HUES6 (cell line): ENCODE results near the gene FRMPD4.

Source experiments
- H3K27ac ChIP-seq: 2 replicates; pipeline ENCODE4 v1.7.0; 2013; ENCODE audit warnings: low read depth, mild to moderate bottlenecking, low read length, inconsistent platforms
- H3K27me3 ChIP-seq: 2 replicates; pipeline ENCODE4 v1.6.1; 2013; ENCODE audit warnings: low read length; ENCODE audit not compliant: control insufficient read depth, insufficient read depth
- H3K36me3 ChIP-seq: 2 replicates; pipeline ENCODE4 v1.6.1; 2013; ENCODE audit warnings: low read length; ENCODE audit not compliant: control insufficient read depth, insufficient read depth
- H3K4me1 ChIP-seq: 2 replicates; pipeline ENCODE4 v1.6.1; 2013; ENCODE audit warnings: low read length; ENCODE audit not compliant: control insufficient read depth, insufficient read depth
- H3K4me3 ChIP-seq: 2 replicates; pipeline ENCODE4 v1.5.1; 2013; ENCODE audit warnings: low read depth, low read length
- H3K9ac ChIP-seq: one replicate; pipeline ENCODE4 v1.6.1; 2013; ENCODE audit warnings: mild to moderate bottlenecking, low read length
- H3K9me3 ChIP-seq: 2 replicates; pipeline ENCODE4 v1.6.1; 2013; ENCODE audit warnings: low read depth, low read length; ENCODE audit not compliant: control insufficient read depth, insufficient read depth

Gene FRMPD4

GRCh38 chrX:12768491-12768890 is 630.2 kb downstream of the FRMPD4 start:
- H3K9me3 ChIP-seq = no peaks in the 10 kb centered on the region
- no peak overlapping the region for H3K9ac ChIP-seq
- H3K27me3 ChIP-seq = peaks cover 9% of the 10 kb centered on the region
- H3K27ac ChIP-seq = no peak overlapping the region
- no peaks in the 10 kb centered on the region for H3K4me1 ChIP-seq
- H3K36me3 ChIP-seq = no peaks in the 10 kb centered on the region
- no peak overlapping the region for H3K4me3 ChIP-seq

GRCh38 chrX:12770440-12770839 is 632.2 kb downstream of the FRMPD4 start:
- no peaks in the 10 kb centered on the region for H3K9me3 ChIP-seq
- no peaks in the 10 kb centered on the region for H3K36me3 ChIP-seq
- no peak overlapping the region for H3K9ac ChIP-seq
- H3K27ac ChIP-seq = no peak overlapping the region
- H3K4me3 ChIP-seq = no peak overlapping the region
- H3K4me1 ChIP-seq = no peaks in the 10 kb centered on the region
- H3K27me3 ChIP-seq = peaks cover 9% of the 10 kb centered on the region

GRCh38 chrX:12771445-12772069 is 633.3 kb downstream of the FRMPD4 start:
- no peaks in the 10 kb centered on the region for H3K36me3 ChIP-seq
- H3K9me3 ChIP-seq = no peaks in the 10 kb centered on the region
- no peak overlapping the region for H3K4me3 ChIP-seq
- H3K27ac ChIP-seq = no peak overlapping the region
- no peak overlapping the region for H3K9ac ChIP-seq
- peaks cover 9% of the 10 kb centered on the region for H3K27me3 ChIP-seq
- H3K4me1 ChIP-seq = no peaks in the 10 kb centered on the region
